ENCODE results near the gene ANKRD11. TPM values are rescaled to one million over a fixed set of nuclear protein-coding genes. Genes with fewer than 3 reads are reported as not detected.
A peak's percentile ranks its signal among the peaks of the same experiment; 100 is the strongest.

Gene ANKRD11
- total and polyA plus RNA-seq, 9 donors, result 52.1 to 188 (median 109) TPM

- WGBS, 3 donors, result 67 to 74% (median 68%) methylated on average over 13 of the region's 13 CpGs
- no peaks in the 10 kb centered on the region for H3K27me3 ChIP-seq
- H3K36me3 ChIP-seq, result peaks cover 5% of the 10 kb centered on the region
- H3K4me3 ChIP-seq, result no peak overlapping the region
- no peak for DNase-seq
- intact Hi-C loops (cut with DNase I), result no loop called here
- H3K4me1 ChIP-seq (ENCODE audit: insufficient read depth), result peaks cover 25% of the 10 kb centered on the region
- TF ChIP-seq CTCF (IDR thresholded peaks at IDR 0.05) (no peak), POLR2A (IDR thresholded peaks at IDR 0.05) (no peak), EP300 (IDR thresholded peaks at IDR 0.05) (no peak)
- no peaks in the 10 kb centered on the region for H3K9me3 ChIP-seq
- peak overlapping the region in 1 of 2 donors; percentile 11 for H3K27ac ChIP-seq
These were observed 198.6 kb downstream of the ANKRD11 start for GRCh38 chr16:89291776-89292175.

- WGBS, 3 donors, result 69 to 75% (median 70%) methylated on average over 9 of the region's 9 CpGs
These were observed 199.0 kb downstream of the ANKRD11 start for GRCh38 chr16:89291363-89291762.

GRCh38 chr16:89290887-89291286 lies 199.5 kb downstream of the ANKRD11 start:
- TF ChIP-seq CTCF (IDR thresholded peaks at IDR 0.05) (no peak), POLR2A (IDR thresholded peaks at IDR 0.05) (no peak), EP300 (IDR thresholded peaks at IDR 0.05) (no peak)
- Histone ChIP-seq H3K36me3 (peaks cover 5% of the 10 kb centered on the region), H3K27ac (no peak overlapping the region), H3K9me3 (no peaks in the 10 kb centered on the region), H3K4me1 (ENCODE audit: insufficient read depth) (peaks cover 21% of the 10 kb centered on the region), H3K27me3 (no peaks in the 10 kb centered on the region), H3K4me3 (no peak overlapping the region)
- DNase-seq, result no peak
- 63 to 65% (median 64%) methylated on average over 17 of the region's 17 CpGs for WGBS, 3 donors
- intact Hi-C loops (cut with DNase I), result no loop called here

More at GRCh38 chr16:89291363-89291762, 199.0 kb downstream of the ANKRD11 start:
- TF ChIP-seq POLR2A (IDR thresholded peaks at IDR 0.05) (no peak), EP300 (IDR thresholded peaks at IDR 0.05) (no peak), CTCF (IDR thresholded peaks at IDR 0.05) (no peak)
- H3K27me3 ChIP-seq, result no peaks in the 10 kb centered on the region
- peaks cover 21% of the 10 kb centered on the region for H3K4me1 ChIP-seq (ENCODE audit: insufficient read depth)
- peaks cover 5% of the 10 kb centered on the region for H3K36me3 ChIP-seq
- H3K9me3 ChIP-seq, result no peaks in the 10 kb centered on the region
- H3K27ac ChIP-seq, result no peak overlapping the region
- intact Hi-C loops (cut with DNase I), result no loop called here
- DNase-seq, result no peak
- no peak overlapping the region for H3K4me3 ChIP-seq

- Histone ChIP-seq H3K36me3 (peaks cover 5% of the 10 kb centered on the region), H3K27ac (no peak overlapping the region)
- intact Hi-C loops (cut with DNase I), result no loop called here
These were observed 199.9 kb downstream of the ANKRD11 start for GRCh38 chr16:89290472-89290871.

More at GRCh38 chr16:89290472-89290871, 199.9 kb downstream of the ANKRD11 start:
- TF ChIP-seq CTCF (IDR thresholded peaks at IDR 0.05), result no peak
- no peak for TF ChIP-seq EP300 (IDR thresholded peaks at IDR 0.05)
- no peak for TF ChIP-seq POLR2A (IDR thresholded peaks at IDR 0.05)
- no peaks in the 10 kb centered on the region for H3K9me3 ChIP-seq
- H3K4me3 ChIP-seq, result no peak overlapping the region
- 87 to 92% (median 90%) methylated on average over 16 of the region's 16 CpGs for WGBS, 3 donors
- peaks cover 19% of the 10 kb centered on the region for H3K4me1 ChIP-seq (ENCODE audit: insufficient read depth)
- no peaks in the 10 kb centered on the region for H3K27me3 ChIP-seq
- DNase-seq, result no peak
